ENCODE measurements around the gene VEGFA. TPM values are rescaled to one million over a fixed set of nuclear protein-coding genes. Genes with fewer than 3 reads are reported as not detected.

Gene VEGFA
- total RNA-seq, 1 donor from 2014 or later = 137 TPM

DNA sequence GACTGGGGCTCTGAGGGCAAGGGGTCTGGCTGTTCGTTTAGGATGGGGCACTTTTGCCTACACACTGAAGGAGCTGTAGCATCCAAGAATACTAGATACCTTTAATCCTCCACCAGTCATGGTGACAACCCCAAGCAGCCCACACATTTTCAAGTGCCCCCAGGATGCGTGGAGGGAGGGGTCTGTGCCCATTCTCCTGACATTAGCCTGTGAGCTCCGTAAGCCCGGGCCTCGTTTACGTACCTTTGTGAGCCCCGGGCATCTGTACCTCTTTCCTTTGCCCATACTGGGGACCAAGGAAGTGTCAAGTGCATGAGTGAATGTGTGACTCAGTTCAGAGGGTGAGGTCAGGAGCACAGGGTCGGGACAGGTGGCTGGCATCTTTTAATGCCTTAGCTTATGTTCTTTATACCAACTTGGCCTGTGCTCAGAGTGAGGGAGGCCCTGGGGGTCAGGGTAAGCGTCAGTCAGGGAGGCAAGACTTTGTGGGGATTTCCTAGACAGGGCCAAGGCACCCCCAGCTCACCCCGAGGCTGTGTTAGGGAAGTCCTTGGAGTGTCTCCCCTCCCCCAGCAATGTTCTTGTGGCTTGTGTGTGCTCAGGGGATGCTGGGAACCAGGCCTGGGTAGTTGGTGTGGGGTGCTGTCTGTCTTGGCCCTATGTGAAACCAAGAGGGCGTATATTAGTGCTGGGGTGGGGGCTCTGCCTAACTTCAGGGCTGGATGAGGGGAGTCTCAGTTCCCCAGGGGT lies 12.9 kb downstream of the VEGFA start:
- Mint-ChIP-seq H3K9me3 (ENCODE audit: low read depth) (no peaks in the 10 kb centered on the region), H3K27me3 (ENCODE audit: low read depth) (no peaks in the 10 kb centered on the region), H3K4me1 (ENCODE audit: low read depth) (peaks cover 14% of the 10 kb centered on the region), H3K36me3 (ENCODE audit: low read depth) (peaks cover 47% of the 10 kb centered on the region), H3K27ac (ENCODE audit: unreplicated experiment) (no peak overlapping the region), H3K4me3 (ENCODE audit: unreplicated experiment) (no peak overlapping the region)
- TF ChIP-seq CTCF (IDR thresholded peaks at IDR 0.05) = no peak
- no peak for DNase-seq (ENCODE audit: low spot score)

DNA sequence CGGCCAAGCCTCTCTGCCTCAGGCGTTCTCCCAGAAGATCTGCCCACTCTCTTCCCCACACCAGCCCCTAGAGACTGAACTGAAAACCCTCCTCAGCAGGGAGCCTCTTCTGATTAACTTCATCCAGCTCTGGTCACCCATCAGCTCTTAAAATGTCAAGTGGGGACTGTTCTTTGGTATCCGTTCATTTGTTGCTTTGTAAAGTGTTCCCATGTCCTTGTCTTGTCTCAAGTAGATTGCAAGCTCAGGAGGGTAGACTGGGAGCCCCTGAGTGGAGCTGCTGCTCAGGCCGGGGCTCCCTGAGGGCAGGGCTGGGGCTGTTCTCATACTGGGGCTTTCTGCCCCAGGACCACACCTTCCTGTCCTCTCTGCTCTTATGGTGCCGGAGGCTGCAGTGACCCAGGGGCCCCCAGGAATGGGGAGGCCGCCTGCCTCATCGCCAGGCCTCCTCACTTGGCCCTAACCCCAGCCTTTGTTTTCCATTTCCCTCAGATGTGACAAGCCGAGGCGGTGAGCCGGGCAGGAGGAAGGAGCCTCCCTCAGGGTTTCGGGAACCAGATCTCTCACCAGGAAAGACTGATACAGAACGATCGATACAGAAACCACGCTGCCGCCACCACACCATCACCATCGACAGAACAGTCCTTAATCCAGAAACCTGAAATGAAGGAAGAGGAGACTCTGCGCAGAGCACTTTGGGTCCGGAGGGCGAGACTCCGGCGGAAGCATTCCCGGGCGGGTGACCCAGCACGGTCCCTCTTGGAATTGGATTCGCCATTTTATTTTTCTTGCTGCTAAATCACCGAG lies 14.2 kb downstream of the VEGFA start:
- Mint-ChIP-seq H3K4me1 (ENCODE audit: low read depth) (peaks cover 11% of the 10 kb centered on the region), H3K27me3 (ENCODE audit: low read depth) (no peaks in the 10 kb centered on the region), H3K27ac (ENCODE audit: unreplicated experiment) (no peak overlapping the region), H3K9me3 (ENCODE audit: low read depth) (no peaks in the 10 kb centered on the region), H3K36me3 (ENCODE audit: low read depth) (peaks cover 40% of the 10 kb centered on the region), H3K4me3 (ENCODE audit: unreplicated experiment) (no peak overlapping the region)
- no peak for DNase-seq (ENCODE audit: low spot score)
- no peak for TF ChIP-seq CTCF (IDR thresholded peaks at IDR 0.05)

DNA sequence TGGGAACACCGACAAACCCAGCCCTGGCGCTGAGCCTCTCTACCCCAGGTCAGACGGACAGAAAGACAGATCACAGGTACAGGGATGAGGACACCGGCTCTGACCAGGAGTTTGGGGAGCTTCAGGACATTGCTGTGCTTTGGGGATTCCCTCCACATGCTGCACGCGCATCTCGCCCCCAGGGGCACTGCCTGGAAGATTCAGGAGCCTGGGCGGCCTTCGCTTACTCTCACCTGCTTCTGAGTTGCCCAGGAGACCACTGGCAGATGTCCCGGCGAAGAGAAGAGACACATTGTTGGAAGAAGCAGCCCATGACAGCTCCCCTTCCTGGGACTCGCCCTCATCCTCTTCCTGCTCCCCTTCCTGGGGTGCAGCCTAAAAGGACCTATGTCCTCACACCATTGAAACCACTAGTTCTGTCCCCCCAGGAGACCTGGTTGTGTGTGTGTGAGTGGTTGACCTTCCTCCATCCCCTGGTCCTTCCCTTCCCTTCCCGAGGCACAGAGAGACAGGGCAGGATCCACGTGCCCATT lies 15.3 kb downstream of the VEGFA start:
- no peak overlapping the region for H3K27ac Mint-ChIP-seq (ENCODE audit: unreplicated experiment)
- no peaks in the 10 kb centered on the region for H3K27me3 Mint-ChIP-seq (ENCODE audit: low read depth)
- no peaks in the 10 kb centered on the region for H3K9me3 Mint-ChIP-seq (ENCODE audit: low read depth)
- DNase-seq (ENCODE audit: low spot score) = no peak
- no peak for TF ChIP-seq CTCF (IDR thresholded peaks at IDR 0.05)
- peaks cover 10% of the 10 kb centered on the region for H3K4me1 Mint-ChIP-seq (ENCODE audit: low read depth)
- H3K36me3 Mint-ChIP-seq (ENCODE audit: low read depth) = peaks cover 32% of the 10 kb centered on the region
- no peak overlapping the region for H3K4me3 Mint-ChIP-seq (ENCODE audit: unreplicated experiment)

DNA sequence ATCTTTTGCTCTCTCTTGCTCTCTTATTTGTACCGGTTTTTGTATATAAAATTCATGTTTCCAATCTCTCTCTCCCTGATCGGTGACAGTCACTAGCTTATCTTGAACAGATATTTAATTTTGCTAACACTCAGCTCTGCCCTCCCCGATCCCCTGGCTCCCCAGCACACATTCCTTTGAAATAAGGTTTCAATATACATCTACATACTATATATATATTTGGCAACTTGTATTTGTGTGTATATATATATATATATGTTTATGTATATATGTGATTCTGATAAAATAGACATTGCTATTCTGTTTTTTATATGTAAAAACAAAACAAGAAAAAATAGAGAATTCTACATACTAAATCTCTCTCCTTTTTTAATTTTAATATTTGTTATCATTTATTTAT lies 15.9 kb downstream of the VEGFA start:
- peaks cover 29% of the 10 kb centered on the region for H3K36me3 Mint-ChIP-seq (ENCODE audit: low read depth)
- no peak overlapping the region for H3K4me3 Mint-ChIP-seq (ENCODE audit: unreplicated experiment)
- H3K4me1 Mint-ChIP-seq (ENCODE audit: low read depth) = peaks cover 10% of the 10 kb centered on the region
- DNase-seq (ENCODE audit: low spot score) = no peak
- TF ChIP-seq CTCF (IDR thresholded peaks at IDR 0.05) = no peak
- no peak overlapping the region for H3K27ac Mint-ChIP-seq (ENCODE audit: unreplicated experiment)
- H3K9me3 Mint-ChIP-seq (ENCODE audit: low read depth) = no peaks in the 10 kb centered on the region
- H3K27me3 Mint-ChIP-seq (ENCODE audit: low read depth) = no peaks in the 10 kb centered on the region

DNA sequence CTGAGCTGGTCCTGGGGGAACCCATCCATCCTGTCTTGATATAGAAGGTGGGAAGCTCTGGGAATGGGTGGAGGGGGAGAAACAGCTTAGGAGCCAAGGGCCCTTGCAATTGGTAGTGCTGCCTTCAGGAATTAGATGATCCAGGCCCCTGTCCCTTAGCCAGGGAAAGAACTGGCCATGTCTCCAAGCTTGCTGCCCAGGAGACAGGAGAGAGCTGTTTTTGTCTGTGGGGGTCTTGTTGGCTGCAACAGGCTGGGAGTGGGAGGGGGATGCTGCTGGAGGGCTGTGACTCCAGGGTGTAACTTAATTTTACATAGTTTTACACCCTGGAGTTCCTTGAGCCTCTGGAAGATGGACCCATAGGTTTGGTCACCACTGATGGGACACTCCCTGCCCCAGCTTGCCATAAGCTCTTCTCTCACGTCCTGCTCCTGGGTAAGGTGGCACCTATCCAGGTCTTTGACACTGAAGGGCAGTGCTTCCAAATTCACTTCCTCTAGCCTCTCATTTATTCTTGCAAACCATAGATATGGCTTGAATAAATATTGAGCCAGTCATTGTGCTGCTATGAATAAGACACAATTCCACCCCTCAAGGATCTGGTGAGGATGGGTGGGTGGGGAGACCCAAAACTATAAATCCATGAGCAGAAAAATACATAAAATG lies 16.8 kb downstream of the VEGFA start:
- no peak overlapping the region for H3K4me3 Mint-ChIP-seq (ENCODE audit: unreplicated experiment)
- no peaks in the 10 kb centered on the region for H3K27me3 Mint-ChIP-seq (ENCODE audit: low read depth)
- peak overlapping the region; percentile 73 for H3K27ac Mint-ChIP-seq (ENCODE audit: unreplicated experiment)
- TF ChIP-seq CTCF (IDR thresholded peaks at IDR 0.05) = no peak
- peaks cover 25% of the 10 kb centered on the region for H3K36me3 Mint-ChIP-seq (ENCODE audit: low read depth)
- H3K4me1 Mint-ChIP-seq (ENCODE audit: low read depth) = peaks cover 10% of the 10 kb centered on the region
- H3K9me3 Mint-ChIP-seq (ENCODE audit: low read depth) = no peaks in the 10 kb centered on the region
- no peak for DNase-seq (ENCODE audit: low spot score)

Data from chondrocyte (in vitro differentiated cells).